ENCODE results near the gene SELENON. TPM values are rescaled to one million over a fixed set of nuclear protein-coding genes. Genes with fewer than 3 reads are reported as not detected.

SELENON gene
- total and polyA plus RNA-seq, 2 of the 8 experiments (the other 6 are each of a cell fraction or from before 2014, with no cell fraction given) = 43.0 to 77.6 TPM

- Histone ChIP-seq H3K9me3 (ENCODE audit: insufficient read depth in 2 of 2, low read depth in 1 of 2, low read length in 1 of 2) (no peaks in the 10 kb centered on the region), H3K23me2 (ENCODE audit: low read depth, low read length) (peaks cover 23% of the 10 kb centered on the region; the same call in 1 of the 2 replicates), H3K9ac (replicated peaks in 1 of 4; ENCODE audit: extremely low read depth in 1 of 4, low read depth in 3 of 4, low read length in 3 of 4) (no peak overlapping the region), H3K18ac (ENCODE audit: extremely low read depth, low read length) (no peak overlapping the region), H3K4me3 (ENCODE audit: extremely low read depth in 1 of 4, insufficient read depth in 2 of 4, low read depth in 3 of 4, low read length in 4 of 4) (no peak overlapping the region), H3K27me3 (replicated peaks in 1 of 4; ENCODE audit: control insufficient read depth in 3 of 4, extremely low read depth in 1 of 4, insufficient read depth in 3 of 4, low read length in 3 of 4) (no peaks in the 10 kb centered on the region), H3K79me2 (ENCODE audit: control insufficient read depth in 1 of 2, insufficient read depth in 2 of 2, low read length in 2 of 2) (no peaks in the 10 kb centered on the region), H4K91ac (replicated peaks; ENCODE audit: insufficient read length, low read length) (no peak overlapping the region), H2BK5ac (ENCODE audit: low read depth, low read length) (no peak overlapping the region), H3K36me3 (ENCODE audit: control insufficient read depth in 2 of 4, insufficient read depth in 4 of 4, low read length in 3 of 4) (no peaks in the 10 kb centered on the region), H2BK120ac (replicated peaks; ENCODE audit: low read depth, low read length) (no peak overlapping the region), H2BK15ac (ENCODE audit: low read length) (no peak overlapping the region), H3K23ac (ENCODE audit: insufficient read length) (no peak overlapping the region), H4K20me1 (replicated peaks in 1 of 2; ENCODE audit: control insufficient read depth in 1 of 2, insufficient read depth in 2 of 2, low read length in 2 of 2) (peaks cover 0 to 9% of the 10 kb centered on the region in 2 experiments), H4K8ac (ENCODE audit: extremely low read depth, insufficient read depth, low read length) (no peak overlapping the region), H3K4ac (replicated peaks; ENCODE audit: insufficient read length, low read depth, low read length) (no peak overlapping the region), H2AK5ac (ENCODE audit: low read depth, low read length) (0 out of 2 replicates have a peak overlapping the region, but pooled peaks have one; percentile 86), H3K4me2 (ENCODE audit: insufficient read depth in 1 of 2, low read depth in 2 of 2, low read length in 2 of 2) (no peak overlapping the region), H2AFZ (ENCODE audit: low read length) (no peak overlapping the region), H2BK12ac (ENCODE audit: low read depth, low read length) (no peak overlapping the region; the same call in 1 of the 2 replicates), H4K5ac (ENCODE audit: insufficient read length, low read depth, low read length) (no peak overlapping the region), H2BK20ac (ENCODE audit: low read length) (no peak overlapping the region), H3K14ac (ENCODE audit: insufficient read length) (no peak overlapping the region), H3K79me1 (ENCODE audit: low read depth, low read length) (no peaks in the 10 kb centered on the region), H3K27ac (ENCODE audit: low read depth, low read length) (no peak overlapping the region), H3K56ac (replicated peaks; ENCODE audit: insufficient read length, low read depth, low read length) (no peak overlapping the region), H3K4me1 (replicated peaks in 1 of 4; ENCODE audit: control insufficient read depth in 3 of 4, insufficient read depth in 4 of 4, low read length in 3 of 4) (peaks cover 0 to 5% (median 3%) of the 10 kb centered on the region in 4 experiments; a peak in 5 of 7 replicates)
- CTCF ChIA-PET (ENCODE audit: partially characterized antibody) = no interaction called here
- no peak for FAIRE-seq
- no peak for DNase-seq (ENCODE audit: low read depth in 1 of 2, low spot score in 2 of 2)
- POLR2A ChIA-PET (ENCODE audit: partially characterized antibody) = no interaction called here
- TF ChIP-seq SRF (IDR thresholded peaks at IDR 0.05; ENCODE audit: low read depth, low read length) = no peak
- TF ChIP-seq RAD21 (IDR thresholded peaks at IDR 0.05 in 1 of 2, conservative IDR thresholded peaks at IDR 0.05 in 1 of 2; ENCODE audit: low read depth in 2 of 2, low read length in 2 of 2) = no peak
- TF ChIP-seq TBP (IDR thresholded peaks at IDR 0.05; ENCODE audit: low read depth, low read length) = no peak
- TF ChIP-seq USF2 (IDR thresholded peaks at IDR 0.05; ENCODE audit: low read length) = no peak
- no peak for TF ChIP-seq E2F6 (IDR thresholded peaks at IDR 0.05)
Observed at GRCh38 chr1:25767437-25767770, 32.6 kb upstream of the SELENON start.

Measured in H1 (cell line).